Measurements from ENCODE around the gene MPIG6B. TPM values are rescaled to one million over a fixed set of nuclear protein-coding genes. Genes with fewer than 3 reads are reported as not detected.
"Not testable (repeated sequence)": the region's sequence is repeated elsewhere in the genome, so short reads cannot be mapped to it uniquely, and the experiment has no call there.

The MPIG6B gene
- total RNA-seq, 3 donors from 2014 or later = 0.16 TPM; not detected in 2

GRCh38 chr6:31706599-31706998, 16.6 kb upstream of the MPIG6B start, which contains the start of gene LY6G6F:
LY6G6F (plus strand) TSS chr6:31706866; CDS start chr6:31706907, 41 bp downstream.
- Histone ChIP-seq H3K4me1 (peaks cover 2 to 12% of the 10 kb centered on the region in 2 donors), H3K9me3 (no peaks in the 10 kb centered on the region), H3K36me3 (no peaks in the 10 kb centered on the region), H3K4me3 (no peak within 1 kb of the TSS), H3K27me3 (no peaks in the 10 kb centered on the region), H3K27ac (no peak within 1 kb of the TSS)
- intact Hi-C loops (cut with DNase I; ENCODE audit: low total_unique reads) = loop anchor here (10.0 kb wide), 1 partner anchor 58 kb away; the partner anchor contains the start of gene SAPCD1
- no peak for DNase-seq (ENCODE audit: low spot score in 2 of 2)
- no peak for TF ChIP-seq POLR2A (IDR thresholded peaks at IDR 0.05)
- no peak for TF ChIP-seq POLR2AphosphoS5 (IDR thresholded peaks at IDR 0.05)
- TF ChIP-seq CTCF (IDR thresholded peaks at IDR 0.05) = no peak

GRCh38 chr6:31707701-31708100, 15.5 kb upstream of the MPIG6B start:
- intact Hi-C loops (cut with DNase I; ENCODE audit: low total_unique reads) = loop anchor here (10.0 kb wide), 1 partner anchor 57 kb away; the partner anchor contains the start of gene SAPCD1
- no peak for DNase-seq (ENCODE audit: low spot score in 2 of 2)

GRCh38 chr6:31708224-31708623, 14.9 kb upstream of the MPIG6B start:
- intact Hi-C loops (cut with DNase I; ENCODE audit: low total_unique reads) = loop anchor here (10.0 kb wide), 1 partner anchor 57 kb away; the partner anchor contains the start of gene SAPCD1
- H3K27me3 ChIP-seq = no peaks in the 10 kb centered on the region

More at GRCh38 chr6:31707701-31708100, 15.5 kb upstream of the MPIG6B start:
- TF ChIP-seq POLR2A (IDR thresholded peaks at IDR 0.05) = no peak
- no peak for TF ChIP-seq CTCF (IDR thresholded peaks at IDR 0.05)
- TF ChIP-seq POLR2AphosphoS5 (IDR thresholded peaks at IDR 0.05) = no peak
- no peaks in the 10 kb centered on the region for H3K27me3 ChIP-seq
- peaks cover 0 to 6% of the 10 kb centered on the region in 2 donors for H3K4me1 ChIP-seq
- H3K27ac ChIP-seq = no peak overlapping the region
- no peaks in the 10 kb centered on the region for H3K9me3 ChIP-seq
- no peaks in the 10 kb centered on the region for H3K36me3 ChIP-seq
- no peak overlapping the region for H3K4me3 ChIP-seq

GRCh38 chr6:31709157-31709556, 14.0 kb upstream of the MPIG6B start:
- not testable (repeated sequence) for H3K27me3 ChIP-seq; H3K4me1 ChIP-seq; H3K4me3 ChIP-seq; DNase-seq (ENCODE audit: low spot score in 2 of 2); H3K36me3 ChIP-seq; H3K9me3 ChIP-seq; H3K27ac ChIP-seq
- intact Hi-C loops (cut with DNase I; ENCODE audit: low total_unique reads) = loop anchor here (10.0 kb wide), 1 partner anchor 56 kb away; the partner anchor contains the start of gene SAPCD1

More at GRCh38 chr6:31708224-31708623, 14.9 kb upstream of the MPIG6B start:
- H3K4me1 ChIP-seq = peaks cover 0 to 6% of the 10 kb centered on the region in 2 donors
- no peak overlapping the region for H3K27ac ChIP-seq
- DNase-seq (ENCODE audit: low spot score in 2 of 2) = no peak
- TF ChIP-seq CTCF (IDR thresholded peaks at IDR 0.05) (no peak), POLR2A (IDR thresholded peaks at IDR 0.05) (no peak), POLR2AphosphoS5 (IDR thresholded peaks at IDR 0.05) (no peak)
- H3K4me3 ChIP-seq = no peak overlapping the region
- H3K36me3 ChIP-seq = no peaks in the 10 kb centered on the region
- no peaks in the 10 kb centered on the region for H3K9me3 ChIP-seq

GRCh38 chr6:31710523-31711219, 12.5 kb upstream of the MPIG6B start:
- DNase-seq (ENCODE audit: low spot score in 2 of 2) = no peak
- Histone ChIP-seq H3K4me3 (no peak overlapping the region), H3K36me3 (no peaks in the 10 kb centered on the region), H3K4me1 (no peaks in the 10 kb centered on the region), H3K9me3 (no peaks in the 10 kb centered on the region), H3K27ac (no peak overlapping the region), H3K27me3 (no peaks in the 10 kb centered on the region)
- intact Hi-C loops (cut with DNase I; ENCODE audit: low total_unique reads) = no loop called here
- no peak for TF ChIP-seq POLR2AphosphoS5 (IDR thresholded peaks at IDR 0.05)
- TF ChIP-seq POLR2A (IDR thresholded peaks at IDR 0.05) = no peak
- TF ChIP-seq CTCF (IDR thresholded peaks at IDR 0.05) = no peak

Data from breast epithelium (tissue), 4 donors.